ENCODE measurements around the gene SEMA3A.

DNA sequence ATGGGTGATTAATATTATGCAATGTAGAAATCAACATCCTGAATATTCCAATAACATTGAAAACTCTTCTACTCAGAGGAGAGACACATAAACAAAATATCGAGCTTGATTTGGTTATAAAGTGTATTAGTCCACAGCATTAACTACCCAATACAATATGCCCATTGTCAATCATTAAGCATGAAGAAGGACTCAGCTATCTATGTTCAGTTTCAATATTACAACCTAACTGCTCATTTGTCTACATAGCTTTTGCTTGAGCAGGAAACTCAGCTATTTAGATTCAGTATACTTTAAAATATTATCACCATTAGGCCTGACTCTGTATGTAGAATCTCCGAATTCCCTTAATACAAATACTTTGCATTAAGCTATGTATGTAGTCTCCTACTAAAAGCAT, 262.6 kb downstream of the SEMA3A start:
- TF ChIP-seq, protein P1, sequence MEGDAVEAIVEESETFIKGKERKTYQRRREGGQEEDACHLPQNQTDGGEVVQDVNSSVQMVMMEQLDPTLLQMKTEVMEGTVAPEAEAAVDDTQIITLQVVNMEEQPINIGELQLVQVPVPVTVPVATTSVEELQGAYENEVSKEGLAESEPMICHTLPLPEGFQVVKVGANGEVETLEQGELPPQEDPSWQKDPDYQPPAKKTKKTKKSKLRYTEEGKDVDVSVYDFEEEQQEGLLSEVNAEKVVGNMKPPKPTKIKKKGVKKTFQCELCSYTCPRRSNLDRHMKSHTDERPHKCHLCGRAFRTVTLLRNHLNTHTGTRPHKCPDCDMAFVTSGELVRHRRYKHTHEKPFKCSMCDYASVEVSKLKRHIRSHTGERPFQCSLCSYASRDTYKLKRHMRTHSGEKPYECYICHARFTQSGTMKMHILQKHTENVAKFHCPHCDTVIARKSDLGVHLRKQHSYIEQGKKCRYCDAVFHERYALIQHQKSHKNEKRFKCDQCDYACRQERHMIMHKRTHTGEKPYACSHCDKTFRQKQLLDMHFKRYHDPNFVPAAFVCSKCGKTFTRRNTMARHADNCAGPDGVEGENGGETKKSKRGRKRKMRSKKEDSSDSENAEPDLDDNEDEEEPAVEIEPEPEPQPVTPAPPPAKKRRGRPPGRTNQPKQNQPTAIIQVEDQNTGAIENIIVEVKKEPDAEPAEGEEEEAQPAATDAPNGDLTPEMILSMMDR (IDR thresholded peaks at IDR 0.05) = no peak
- no peak for TF ChIP-seq ZFX (IDR thresholded peaks at IDR 0.05; ENCODE audit: borderline replicate concordance)

Measured in 22Rv1 (cell line).